ENCODE results near the gene KCTD7.
"Not testable (repeated sequence)": the region's sequence is repeated elsewhere in the genome, so short reads cannot be mapped to it uniquely, and the experiment has no call there.

Gene KCTD7

DNA sequence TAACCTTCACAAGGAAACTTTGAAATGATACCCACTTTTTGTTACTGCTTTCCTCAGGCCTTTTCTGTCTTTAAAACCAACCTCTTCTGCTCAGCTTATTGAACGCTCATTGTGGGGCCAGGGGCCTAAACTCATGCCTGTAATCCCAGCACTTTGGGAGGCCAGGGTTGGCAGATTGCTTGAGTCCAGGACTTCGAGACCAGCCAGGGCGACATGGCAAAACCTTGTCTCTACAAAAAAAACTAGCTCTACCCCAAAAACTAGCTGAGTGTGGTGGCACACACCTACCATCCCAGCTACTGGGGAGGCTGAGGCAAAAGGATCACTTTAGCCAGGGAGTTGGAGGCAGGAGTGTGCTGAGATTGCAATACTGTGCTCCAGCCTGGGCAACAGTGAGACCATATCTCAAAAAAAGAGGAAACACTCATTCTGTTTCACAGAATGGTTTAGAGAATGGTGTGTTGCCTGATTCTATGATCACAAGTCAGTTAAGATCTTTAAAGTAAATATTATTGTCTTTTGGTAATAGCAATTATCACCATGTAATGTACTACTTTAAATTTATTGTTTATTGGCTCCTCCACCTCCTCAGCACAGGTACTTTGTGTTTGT lies 51.1 kb downstream of the KCTD7 start:
- no peaks in the 10 kb centered on the region for H3K9me3 ChIP-seq (ENCODE audit: insufficient read depth, low read length)

DNA sequence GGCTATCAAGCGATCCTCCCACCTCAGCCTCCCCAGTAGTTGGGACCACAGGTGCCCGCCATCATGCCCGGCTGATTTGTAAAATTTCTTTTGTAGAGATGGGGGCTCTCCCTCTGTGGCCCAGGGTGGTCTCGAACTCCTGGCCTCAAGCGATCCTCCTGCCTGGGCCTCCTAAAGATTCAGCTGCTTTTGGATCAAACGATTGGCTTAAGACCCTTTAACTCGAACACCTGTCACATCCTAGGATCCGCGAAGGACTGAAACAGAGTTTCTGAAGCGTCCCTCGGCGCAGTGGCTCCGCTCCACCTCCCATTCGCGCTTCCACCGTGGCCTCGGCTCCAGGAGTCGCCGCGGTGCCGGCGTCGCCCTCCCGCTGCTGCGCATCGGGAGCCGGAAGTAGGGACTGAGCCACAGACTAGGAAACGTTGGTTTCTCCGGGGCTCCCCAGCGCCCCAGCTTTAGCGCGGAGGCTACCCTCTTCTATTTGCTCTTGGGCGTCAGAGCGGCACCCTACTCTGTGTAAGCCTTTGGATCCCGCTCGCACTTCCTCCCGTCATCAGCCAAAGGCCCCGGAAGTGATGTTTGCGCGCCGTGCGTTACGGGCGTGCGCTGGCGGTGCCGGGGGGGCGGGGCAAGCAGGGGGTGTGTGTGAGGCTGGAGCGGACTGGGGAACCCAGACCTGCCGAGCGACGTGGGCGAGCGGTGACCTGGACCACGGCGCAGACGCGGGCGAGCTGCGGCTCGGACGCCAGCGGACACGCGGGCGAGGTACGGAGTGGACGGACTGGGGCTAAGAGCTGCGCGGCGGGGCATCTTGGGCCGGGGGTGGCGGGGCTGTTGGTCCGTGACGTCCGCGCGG lies 53.0 kb downstream of the KCTD7 start:
- Histone ChIP-seq H3K9me3 (ENCODE audit: insufficient read depth, low read length) (no peaks in the 10 kb centered on the region), H3K36me3 (replicated peaks; ENCODE audit: low read depth, low read length) (no peaks in the 10 kb centered on the region), H3K27me3 (ENCODE audit: low read depth, low read length) (no peaks in the 10 kb centered on the region), H2AFZ (ENCODE audit: low read depth, low read length) (peak overlapping the region; percentile 59; the same call in 1 of the 2 replicates), H3K27ac (ENCODE audit: low read length) (peak overlapping the region; percentile 61), H3K4me3 (ENCODE audit: low read length) (peak overlapping the region; percentile 90), H3K79me2 (ENCODE audit: low read length) (peaks cover 16% of the 10 kb centered on the region), H3K4me1 (ENCODE audit: low read length) (peaks cover 8% of the 10 kb centered on the region), H3K9ac (ENCODE audit: low read length) (peak overlapping the region; percentile 94), H4K20me1 (ENCODE audit: insufficient read depth, low read length) (no peaks in the 10 kb centered on the region), H3K4me2 (ENCODE audit: low read length) (peak overlapping the region; percentile 91)
- TF ChIP-seq, protein P1, sequence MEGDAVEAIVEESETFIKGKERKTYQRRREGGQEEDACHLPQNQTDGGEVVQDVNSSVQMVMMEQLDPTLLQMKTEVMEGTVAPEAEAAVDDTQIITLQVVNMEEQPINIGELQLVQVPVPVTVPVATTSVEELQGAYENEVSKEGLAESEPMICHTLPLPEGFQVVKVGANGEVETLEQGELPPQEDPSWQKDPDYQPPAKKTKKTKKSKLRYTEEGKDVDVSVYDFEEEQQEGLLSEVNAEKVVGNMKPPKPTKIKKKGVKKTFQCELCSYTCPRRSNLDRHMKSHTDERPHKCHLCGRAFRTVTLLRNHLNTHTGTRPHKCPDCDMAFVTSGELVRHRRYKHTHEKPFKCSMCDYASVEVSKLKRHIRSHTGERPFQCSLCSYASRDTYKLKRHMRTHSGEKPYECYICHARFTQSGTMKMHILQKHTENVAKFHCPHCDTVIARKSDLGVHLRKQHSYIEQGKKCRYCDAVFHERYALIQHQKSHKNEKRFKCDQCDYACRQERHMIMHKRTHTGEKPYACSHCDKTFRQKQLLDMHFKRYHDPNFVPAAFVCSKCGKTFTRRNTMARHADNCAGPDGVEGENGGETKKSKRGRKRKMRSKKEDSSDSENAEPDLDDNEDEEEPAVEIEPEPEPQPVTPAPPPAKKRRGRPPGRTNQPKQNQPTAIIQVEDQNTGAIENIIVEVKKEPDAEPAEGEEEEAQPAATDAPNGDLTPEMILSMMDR (IDR thresholded peaks at IDR 0.05; ENCODE audit: low read depth, low read length): no peak
- TF ChIP-seq EZH2phosphoT487 (IDR thresholded peaks at IDR 0.05; ENCODE audit: low read depth): no peak

More for the DNA sequence above, 51.1 kb downstream of the KCTD7 start:
- Histone ChIP-seq H3K36me3 (replicated peaks; ENCODE audit: low read depth, low read length) (no peaks in the 10 kb centered on the region), H3K4me3 (ENCODE audit: low read length) (no peak overlapping the region), H3K27me3 (ENCODE audit: low read depth, low read length) (no peaks in the 10 kb centered on the region), H3K79me2 (ENCODE audit: low read length) (peaks cover 16% of the 10 kb centered on the region), H3K4me2 (ENCODE audit: low read length) (no peak overlapping the region), H2AFZ (ENCODE audit: low read depth, low read length) (no peak overlapping the region), H3K9ac (ENCODE audit: low read length) (no peak overlapping the region), H3K27ac (ENCODE audit: low read length) (no peak overlapping the region), H3K4me1 (ENCODE audit: low read length) (peaks cover 8% of the 10 kb centered on the region), H4K20me1 (ENCODE audit: insufficient read depth, low read length) (no peaks in the 10 kb centered on the region)
- TF ChIP-seq, protein P1 (IDR thresholded peaks at IDR 0.05; ENCODE audit: low read depth, low read length): no peak
- no peak for TF ChIP-seq EZH2phosphoT487 (IDR thresholded peaks at IDR 0.05; ENCODE audit: low read depth)

GRCh38 chr7:66682350-66683093 lies 53.8 kb downstream of the KCTD7 start:
- Histone ChIP-seq H3K9me3 (ENCODE audit: insufficient read depth, low read length) (no peaks in the 10 kb centered on the region), H3K79me2 (ENCODE audit: low read length) (peaks cover 16% of the 10 kb centered on the region), H3K36me3 (replicated peaks; ENCODE audit: low read depth, low read length) (no peaks in the 10 kb centered on the region), H3K27me3 (ENCODE audit: low read depth, low read length) (no peaks in the 10 kb centered on the region), H3K27ac (ENCODE audit: low read length) (no peak overlapping the region), H2AFZ (ENCODE audit: low read depth, low read length) (0 out of 2 replicates have a peak overlapping the region, but pooled peaks have one; percentile 26), H3K4me2 (ENCODE audit: low read length) (peak overlapping the region; percentile 74), H4K20me1 (ENCODE audit: insufficient read depth, low read length) (no peaks in the 10 kb centered on the region), H3K4me3 (ENCODE audit: low read length) (peak overlapping the region; percentile 90), H3K4me1 (ENCODE audit: low read length) (peaks cover 8% of the 10 kb centered on the region), H3K9ac (ENCODE audit: low read length) (peak overlapping the region; percentile 94)
- TF ChIP-seq, protein P1 (IDR thresholded peaks at IDR 0.05; ENCODE audit: low read depth, low read length): no peak
- TF ChIP-seq EZH2phosphoT487 (IDR thresholded peaks at IDR 0.05; ENCODE audit: low read depth): no peak

GRCh38 chr7:66683094-66683769 lies 54.6 kb downstream of the KCTD7 start:
- H3K4me3 ChIP-seq (ENCODE audit: low read length): peak overlapping the region; percentile 90
- H3K4me1 ChIP-seq (ENCODE audit: low read length); H3K9me3 ChIP-seq (ENCODE audit: insufficient read depth, low read length); H3K9ac ChIP-seq (ENCODE audit: low read length); H4K20me1 ChIP-seq (ENCODE audit: insufficient read depth, low read length); H2AFZ ChIP-seq (ENCODE audit: low read depth, low read length); H3K27me3 ChIP-seq (ENCODE audit: low read depth, low read length); H3K27ac ChIP-seq (ENCODE audit: low read length); H3K36me3 ChIP-seq (replicated peaks; ENCODE audit: low read depth, low read length): not testable (repeated sequence)
- H3K79me2 ChIP-seq (ENCODE audit: low read length): peaks cover 16% of the 10 kb centered on the region
- peak overlapping the region; percentile 74 for H3K4me2 ChIP-seq (ENCODE audit: low read length)

All from OCI-LY3 (cell line).